ENCODE measurements around the gene TBC1D22A. TPM values are rescaled to one million over a fixed set of nuclear protein-coding genes. Genes with fewer than 3 reads are reported as not detected.

TBC1D22A gene
- total RNA-seq, 4 donors from 2014 or later: 9.2 to 45.3 (median 22.8) TPM

GRCh38 chr22:46896166-46896565, 133.7 kb downstream of the TBC1D22A start:
- no peaks in the 10 kb centered on the region for H3K27me3 ChIP-seq
- H3K36me3 ChIP-seq: no peaks in the 10 kb centered on the region
- no peaks in the 10 kb centered on the region for H3K9me3 ChIP-seq
- intact Hi-C loops (cut with DNase I; ENCODE audit: low total_unique reads): no loop called here
- DNase-seq: no peak
- no peaks in the 10 kb centered on the region for H3K4me1 ChIP-seq
- no peak overlapping the region for H3K4me3 ChIP-seq
- H3K27ac ChIP-seq: no peak overlapping the region
- TF ChIP-seq CTCF (IDR thresholded peaks at IDR 0.05): no peak
- no peak for TF ChIP-seq POLR2A (IDR thresholded peaks at IDR 0.05)

DNA sequence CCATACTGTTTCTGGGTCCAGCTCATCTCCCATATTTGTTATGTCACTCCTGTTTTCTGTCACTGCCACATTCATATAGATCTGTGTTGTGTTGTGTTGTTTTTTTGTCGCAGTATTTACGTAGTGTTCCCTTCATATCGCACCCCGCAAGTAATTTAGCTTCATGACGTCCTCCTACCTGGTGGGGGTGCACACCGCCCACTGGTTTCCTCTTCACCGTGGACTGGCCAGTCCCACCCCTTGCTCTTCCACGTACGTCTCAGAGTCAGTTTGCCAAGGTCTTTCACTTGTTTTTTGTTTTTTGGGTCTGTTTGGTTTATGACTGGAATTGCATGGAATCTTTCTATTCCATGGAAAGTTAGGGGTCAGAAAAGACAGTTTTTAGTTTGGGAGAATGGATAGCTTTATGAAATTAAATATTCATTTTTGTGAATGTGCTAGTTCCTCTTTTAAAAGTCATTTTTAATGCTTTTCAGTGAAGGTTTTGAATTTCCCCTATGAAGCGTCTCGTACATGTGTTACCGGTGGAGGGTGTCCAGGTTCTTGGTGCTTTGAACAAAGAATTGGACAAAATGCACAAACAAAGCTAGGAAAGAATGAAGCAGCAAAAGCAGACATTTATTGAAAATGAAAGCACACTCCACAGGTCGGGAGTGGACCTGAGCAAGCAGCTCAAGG, 134.3 kb downstream of the TBC1D22A start:
- no peak overlapping the region for H3K27ac ChIP-seq
- H3K36me3 ChIP-seq: no peaks in the 10 kb centered on the region
- TF ChIP-seq CTCF (IDR thresholded peaks at IDR 0.05) (no peak), POLR2A (IDR thresholded peaks at IDR 0.05) (no peak)
- no peak for DNase-seq
- intact Hi-C loops (cut with DNase I; ENCODE audit: low total_unique reads): no loop called here
- H3K9me3 ChIP-seq: no peaks in the 10 kb centered on the region
- H3K4me3 ChIP-seq: no peak overlapping the region
- no peaks in the 10 kb centered on the region for H3K27me3 ChIP-seq
- H3K4me1 ChIP-seq: no peaks in the 10 kb centered on the region

- no peak overlapping the region for H3K4me3 ChIP-seq
- no peak for DNase-seq
- intact Hi-C loops (cut with DNase I; ENCODE audit: low total_unique reads): no loop called here
- no peak overlapping the region for H3K27ac ChIP-seq
- no peaks in the 10 kb centered on the region for H3K9me3 ChIP-seq
- H3K36me3 ChIP-seq: no peaks in the 10 kb centered on the region
- no peaks in the 10 kb centered on the region for H3K4me1 ChIP-seq
- no peak for TF ChIP-seq CTCF (IDR thresholded peaks at IDR 0.05)
- no peak for TF ChIP-seq POLR2A (IDR thresholded peaks at IDR 0.05)
- no peaks in the 10 kb centered on the region for H3K27me3 ChIP-seq
Measured at GRCh38 chr22:46897246-46897623, 134.8 kb downstream of the TBC1D22A start.

DNA sequence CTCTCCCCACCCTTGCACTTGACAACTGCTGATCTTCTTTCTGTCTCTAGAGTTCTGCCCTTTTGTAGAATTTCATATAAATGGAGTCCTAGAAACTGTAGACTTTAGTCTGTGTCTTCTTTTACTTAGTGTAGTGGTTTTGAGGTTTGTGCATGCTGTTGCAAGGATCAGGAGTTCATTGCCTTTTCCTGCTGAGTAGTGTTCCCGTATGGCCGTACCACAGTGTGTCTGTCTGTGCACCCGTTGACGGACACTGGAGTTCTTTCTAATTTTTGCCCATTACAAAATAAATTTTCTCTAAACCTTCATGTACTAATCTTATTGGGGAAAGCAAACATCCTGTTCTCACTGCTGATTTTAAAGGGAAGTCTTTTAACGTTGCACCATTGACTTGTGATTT, 138.1 kb downstream of the TBC1D22A start:
- H3K36me3 ChIP-seq: no peaks in the 10 kb centered on the region
- intact Hi-C loops (cut with DNase I; ENCODE audit: low total_unique reads): no loop called here
- TF ChIP-seq CTCF (IDR thresholded peaks at IDR 0.05) (no peak), POLR2A (IDR thresholded peaks at IDR 0.05) (no peak)
- no peak overlapping the region for H3K4me3 ChIP-seq
- no peak overlapping the region for H3K27ac ChIP-seq
- H3K27me3 ChIP-seq: no peaks in the 10 kb centered on the region
- H3K4me1 ChIP-seq: no peaks in the 10 kb centered on the region
- H3K9me3 ChIP-seq: no peaks in the 10 kb centered on the region
- DNase-seq: no peak

DNA sequence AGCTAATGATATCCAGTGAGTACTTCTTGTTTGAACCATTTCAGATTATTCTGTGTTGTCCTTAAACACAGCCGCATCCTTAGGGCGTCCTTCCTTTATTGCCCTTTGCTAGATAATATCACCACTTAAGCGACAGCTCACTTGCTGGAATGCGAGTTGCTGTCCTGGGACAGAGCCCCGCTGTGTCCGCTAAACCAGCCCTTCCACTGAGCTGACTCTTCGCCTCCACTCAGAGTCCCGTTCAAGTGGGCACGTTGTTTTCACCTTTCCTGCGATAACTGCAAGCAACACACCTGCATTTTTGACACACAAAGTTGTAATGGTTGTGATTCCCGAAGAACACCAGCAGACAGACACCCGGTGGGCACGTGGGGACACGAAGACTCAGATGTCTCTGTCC, 140.0 kb downstream of the TBC1D22A start:
- no peak for TF ChIP-seq CTCF (IDR thresholded peaks at IDR 0.05)
- no peak for TF ChIP-seq POLR2A (IDR thresholded peaks at IDR 0.05)
- Histone ChIP-seq H3K27me3 (no peaks in the 10 kb centered on the region), H3K4me3 (no peak overlapping the region), H3K36me3 (no peaks in the 10 kb centered on the region), H3K4me1 (no peaks in the 10 kb centered on the region), H3K27ac (no peak overlapping the region), H3K9me3 (no peaks in the 10 kb centered on the region)
- DNase-seq: no peak
- intact Hi-C loops (cut with DNase I; ENCODE audit: low total_unique reads): no loop called here
